ENCODE data around the gene NUP133.
"Not testable (repeated sequence)": the region's sequence is repeated elsewhere in the genome, so short reads cannot be mapped to it uniquely, and the experiment has no call there.

Gene NUP133

GRCh38 chr1:229508823-229509337, 739 bp upstream of the NUP133 start:
- no peak for FAIRE-seq

- FAIRE-seq, result no peak
Observed at GRCh38 chr1:229507502-229507901, 639 bp downstream of the NUP133 start.

GRCh38 chr1:229506633-229507032, 1.5 kb downstream of the NUP133 start:
- no peak for FAIRE-seq

- FAIRE-seq, result no peak
Observed at GRCh38 chr1:229495782-229496181, 12.4 kb downstream of the NUP133 start.

GRCh38 chr1:229487181-229487580, 21.0 kb downstream of the NUP133 start:
- FAIRE-seq, result no peak

- no peak for FAIRE-seq
Observed at GRCh38 chr1:229485318-229485717, 22.8 kb downstream of the NUP133 start.

GRCh38 chr1:229482511-229482910, 25.6 kb downstream of the NUP133 start:
- no peak for FAIRE-seq

- no peak for FAIRE-seq
Observed at GRCh38 chr1:229480495-229480894, 27.6 kb downstream of the NUP133 start.

GRCh38 chr1:229479660-229480399, 28.3 kb downstream of the NUP133 start:
- FAIRE-seq, result no peak

GRCh38 chr1:229478852-229479251, 29.3 kb downstream of the NUP133 start:
- no peak for FAIRE-seq

- FAIRE-seq, result not testable (repeated sequence)
Observed at GRCh38 chr1:229475859-229476258, 32.3 kb downstream of the NUP133 start.

- no peak for FAIRE-seq
Observed at GRCh38 chr1:229474509-229474908, 33.6 kb downstream of the NUP133 start.

GRCh38 chr1:229471175-229471574, 37.0 kb downstream of the NUP133 start:
- FAIRE-seq, result no peak

- no peak for FAIRE-seq
Observed at GRCh38 chr1:229470406-229471043, 37.6 kb downstream of the NUP133 start.

GRCh38 chr1:229466887-229467286, 41.3 kb downstream of the NUP133 start:
- no peak for FAIRE-seq

GRCh38 chr1:229464672-229465071, 43.5 kb downstream of the NUP133 start:
- FAIRE-seq, result no peak

GRCh38 chr1:229461032-229461668, 47.0 kb downstream of the NUP133 start:
- no peak for FAIRE-seq

GRCh38 chr1:229459815-229460214, 48.3 kb downstream of the NUP133 start:
- FAIRE-seq, result no peak

- FAIRE-seq, result no peak
Observed at GRCh38 chr1:229457436-229457835, 50.7 kb downstream of the NUP133 start.

GRCh38 chr1:229456016-229456415, 52.1 kb downstream of the NUP133 start:
- FAIRE-seq, result no peak

- no peak for FAIRE-seq
Observed at GRCh38 chr1:229454056-229454455, 54.1 kb downstream of the NUP133 start.

GRCh38 chr1:229452956-229453801, 55.0 kb downstream of the NUP133 start:
- peak; percentile 53 for FAIRE-seq

GRCh38 chr1:229448845-229449244, 59.3 kb downstream of the NUP133 start:
- FAIRE-seq, result no peak

Measured in islet of Langerhans (tissue), 1 donor.